Hematopoietic multipotent progenitor cell treated with erythropoietin and hydrocortisone succinate and interleukin-3 and kit ligand, for 6 days (in vitro differentiated cells): ENCODE measurements around the gene PRDM1.

ENCODE experiments used
- DNase-seq: peaks from one replicate; pipeline ENCODE4 v3.0.0-alpha.2; 2015

The PRDM1 gene

DNA sequence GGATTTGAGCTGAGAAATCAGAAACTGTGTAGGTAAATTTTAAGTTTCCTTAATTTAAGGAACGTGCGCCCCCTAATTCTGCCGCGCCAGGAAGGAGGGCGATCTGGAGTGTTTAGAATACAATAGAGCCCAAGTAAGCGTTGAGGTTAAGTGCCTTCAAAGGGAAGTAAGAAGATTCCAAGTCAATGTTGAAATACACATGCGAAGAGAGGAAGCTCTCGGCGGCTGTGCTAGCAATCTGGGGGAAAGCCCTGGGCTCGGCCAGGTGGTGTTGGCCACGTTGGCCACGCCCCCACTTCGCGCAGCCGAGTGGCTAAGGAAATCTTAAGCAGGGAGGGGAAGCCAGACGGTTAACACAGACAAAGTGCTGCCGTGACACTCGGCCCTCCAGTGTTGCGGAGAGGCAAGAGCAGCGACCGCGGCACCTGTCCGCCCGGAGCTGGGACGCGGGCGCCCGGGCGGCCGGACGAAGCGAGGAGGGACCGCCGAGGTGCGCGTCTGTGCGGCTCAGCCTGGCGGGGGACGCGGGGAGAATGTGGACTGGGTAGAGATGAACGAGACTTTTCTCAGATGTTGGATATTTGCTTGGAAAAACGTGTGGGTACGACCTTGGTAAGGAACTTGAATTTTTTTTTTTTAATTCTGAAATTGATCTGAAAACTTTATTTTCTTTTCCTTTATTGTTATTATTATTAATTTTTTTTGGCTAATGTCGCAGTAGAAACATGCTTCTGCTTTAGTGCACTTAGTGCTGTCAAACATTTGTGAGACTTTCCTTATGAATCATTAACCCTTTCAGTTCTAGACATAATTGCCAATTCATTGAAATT is at the start of gene PRDM1:
PRDM1 (plus strand) TSS at position 353 of the 830 bp plus-strand sequence; CDS start at position 571, 218 bp downstream.
- DNase-seq, result peak; percentile 84

DNA sequence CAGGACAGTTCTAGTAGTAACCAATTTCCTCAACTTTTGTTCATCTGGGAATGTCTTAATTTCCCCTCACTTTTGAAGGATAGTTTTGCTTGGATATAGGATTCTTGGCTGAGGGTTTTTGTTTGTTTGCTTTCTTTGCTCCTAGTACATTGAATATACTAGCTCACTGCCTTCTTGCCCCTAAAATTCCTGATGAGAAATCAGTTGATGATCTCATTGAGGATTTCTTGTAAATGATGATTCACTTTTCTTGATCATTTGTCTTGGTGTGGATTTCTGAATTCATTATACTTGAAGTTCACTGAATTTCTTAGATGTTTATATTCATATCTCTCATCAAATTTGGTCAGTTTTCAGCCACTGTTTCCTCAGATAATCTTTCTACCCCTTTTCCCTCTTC is 49.1 kb upstream of the PRDM1 start:
- DNase-seq, result no peak

DNA sequence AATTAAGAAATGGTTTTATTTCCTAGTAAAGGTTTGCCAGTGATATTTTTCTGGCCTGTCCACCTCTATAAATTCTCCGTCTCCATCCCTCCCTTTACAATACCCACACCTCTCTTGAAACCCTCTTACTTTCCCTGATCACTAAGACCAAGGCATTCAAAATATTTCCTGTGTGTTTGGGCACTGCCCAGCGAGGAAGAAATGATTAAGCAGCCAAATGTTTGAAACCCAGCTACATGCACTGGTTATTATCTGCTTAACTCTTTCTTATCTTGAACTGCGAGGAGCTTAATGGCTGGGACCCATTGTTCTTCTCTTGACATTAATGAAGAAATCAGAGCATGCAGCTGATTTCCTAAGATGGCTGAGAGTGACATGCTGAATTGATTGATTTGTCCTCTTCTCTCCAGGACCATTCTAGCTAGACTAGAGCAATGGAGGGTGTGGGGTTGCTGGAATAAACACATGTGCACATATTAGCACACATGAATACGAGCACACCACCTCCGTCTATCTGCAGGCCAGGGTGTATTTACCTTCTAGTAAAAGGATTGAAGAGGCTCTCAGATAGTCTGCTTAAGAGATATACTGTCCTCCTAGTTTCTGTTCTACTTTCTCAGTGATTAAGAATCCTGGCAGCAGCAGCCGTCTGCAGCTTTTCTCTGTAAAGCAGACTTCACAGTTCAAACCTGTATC is 46.1 kb upstream of the PRDM1 start:
- DNase-seq, result no peak

DNA sequence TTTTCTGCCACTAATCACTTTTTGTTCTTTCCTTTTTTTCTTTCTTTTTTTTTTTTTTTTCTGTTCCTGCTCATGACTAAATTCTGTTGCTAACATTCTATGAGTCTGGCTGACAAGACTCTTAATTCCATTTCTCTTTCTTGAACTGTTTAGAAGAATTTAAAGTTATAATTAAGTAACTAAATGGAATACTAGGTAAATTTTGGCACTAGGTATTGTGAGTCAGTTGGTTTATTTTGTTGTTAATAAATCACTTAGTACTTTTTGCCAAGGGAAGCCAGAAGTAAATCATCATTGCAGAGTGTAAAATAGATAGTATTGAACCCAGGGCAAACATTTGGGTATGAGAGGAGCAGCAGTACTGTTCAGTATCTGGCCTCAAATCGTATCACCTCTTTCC is 42.0 kb upstream of the PRDM1 start:
- DNase-seq, result no peak

DNA sequence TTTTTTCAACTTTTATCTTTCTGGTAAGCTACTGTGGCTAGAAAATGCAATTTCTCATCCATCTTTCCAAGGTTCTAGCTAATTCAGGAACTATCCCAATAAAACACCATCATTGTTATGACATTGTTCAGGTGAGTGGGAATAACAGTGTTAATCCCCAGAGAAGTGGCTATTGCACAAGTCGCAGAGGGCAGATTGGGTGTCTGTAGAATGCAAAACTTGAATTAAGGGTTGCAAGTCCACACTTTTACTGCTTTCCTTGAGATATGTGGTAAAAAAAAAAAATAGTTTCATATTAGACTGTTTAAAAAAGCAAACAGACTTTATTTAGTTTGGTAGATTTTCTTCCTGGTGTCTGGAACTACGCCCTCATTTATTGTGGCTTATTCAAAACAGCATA is 41.1 kb upstream of the PRDM1 start:
- DNase-seq, result no peak

DNA sequence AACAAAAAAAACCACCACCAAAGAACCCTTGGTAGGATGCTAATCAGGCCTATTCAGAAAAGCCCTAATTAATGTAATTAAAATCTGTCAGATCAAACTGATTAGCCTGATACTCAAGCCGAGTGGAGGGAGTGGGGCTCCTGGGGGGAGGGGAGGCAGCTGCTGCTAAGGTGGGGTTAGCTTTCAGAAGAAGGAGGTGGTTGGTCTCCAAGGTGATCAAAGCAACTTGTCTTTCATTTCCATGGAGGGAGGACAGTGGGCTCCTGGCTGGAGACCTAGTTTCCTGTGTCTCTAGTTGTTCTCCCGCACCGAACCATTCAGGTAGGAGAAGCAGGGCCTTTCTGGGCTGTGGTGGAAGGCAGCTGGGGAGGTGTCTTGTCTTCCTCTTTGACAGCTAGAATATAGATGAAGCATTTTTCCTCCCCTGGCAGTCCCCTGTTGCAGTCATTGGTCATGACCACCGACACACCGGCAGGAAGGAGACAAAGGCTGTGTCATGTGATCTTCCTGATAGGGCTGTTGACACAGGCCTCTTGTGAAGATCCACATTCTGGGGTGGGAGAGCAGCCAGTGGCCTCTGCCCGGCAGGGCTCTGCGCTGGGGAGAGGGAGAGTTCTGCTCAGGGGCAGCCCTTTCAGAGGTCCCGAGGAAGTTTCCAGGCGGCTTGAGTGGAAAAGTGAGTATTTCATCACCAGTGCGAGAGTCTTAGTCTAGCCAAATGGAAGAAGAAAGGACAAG is 39.9 kb upstream of the PRDM1 start:
- no peak for DNase-seq

DNA sequence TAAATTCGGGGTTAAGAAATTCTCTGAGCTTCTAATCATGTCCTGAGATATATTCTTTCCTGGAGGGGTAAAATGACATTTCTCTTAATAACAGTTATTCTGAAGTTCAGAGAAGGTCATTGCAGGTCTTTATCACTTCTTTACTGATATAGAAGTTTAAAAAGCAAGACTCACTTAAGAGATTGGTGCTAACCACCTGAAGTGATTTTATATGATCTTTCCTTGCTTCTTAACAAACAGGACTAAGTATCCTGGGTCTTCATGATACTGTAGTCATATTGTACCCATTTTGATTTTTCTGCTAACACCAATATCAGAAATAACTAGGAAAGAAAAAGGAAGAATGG is 39.3 kb upstream of the PRDM1 start:
- no peak for DNase-seq

DNA sequence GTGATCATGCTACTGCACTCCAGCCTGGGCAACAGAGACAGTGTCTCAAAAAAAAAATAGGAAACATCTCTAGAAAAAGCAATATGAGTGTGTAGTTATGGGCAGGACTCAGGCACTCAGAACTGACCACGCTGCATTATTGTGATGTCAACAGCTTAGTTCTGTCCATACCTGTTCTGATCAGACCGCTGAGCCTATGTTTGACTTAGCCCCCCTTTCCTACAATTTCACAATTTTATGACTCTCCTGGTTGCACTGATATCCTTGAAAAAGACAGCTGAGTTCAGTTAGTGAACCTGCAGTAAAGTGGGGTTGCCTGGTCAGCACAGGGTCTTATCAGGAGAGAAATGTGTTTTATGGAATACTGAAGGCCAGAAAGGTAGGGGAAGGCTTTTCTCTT is 37.8 kb upstream of the PRDM1 start:
- no peak for DNase-seq

DNA sequence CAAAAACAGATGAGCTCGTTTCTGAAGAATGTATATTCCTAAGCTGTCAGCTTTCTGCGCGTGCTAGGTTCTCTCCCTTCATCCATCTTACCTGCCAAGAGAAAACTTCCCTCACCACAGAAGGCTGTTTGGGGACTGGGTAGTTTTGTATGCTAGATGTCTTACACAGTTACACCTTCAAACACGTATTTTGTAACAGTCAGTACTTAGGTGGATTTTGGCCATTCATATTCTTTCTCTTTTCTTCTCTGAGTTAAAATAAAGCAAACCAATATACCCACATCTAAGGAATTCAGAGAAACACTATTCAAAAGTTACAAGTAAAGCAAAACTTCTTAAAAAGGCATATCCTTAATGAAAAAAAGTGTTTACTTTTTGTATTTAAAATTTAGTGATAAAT is 35.6 kb upstream of the PRDM1 start:
- DNase-seq, result no peak

DNA sequence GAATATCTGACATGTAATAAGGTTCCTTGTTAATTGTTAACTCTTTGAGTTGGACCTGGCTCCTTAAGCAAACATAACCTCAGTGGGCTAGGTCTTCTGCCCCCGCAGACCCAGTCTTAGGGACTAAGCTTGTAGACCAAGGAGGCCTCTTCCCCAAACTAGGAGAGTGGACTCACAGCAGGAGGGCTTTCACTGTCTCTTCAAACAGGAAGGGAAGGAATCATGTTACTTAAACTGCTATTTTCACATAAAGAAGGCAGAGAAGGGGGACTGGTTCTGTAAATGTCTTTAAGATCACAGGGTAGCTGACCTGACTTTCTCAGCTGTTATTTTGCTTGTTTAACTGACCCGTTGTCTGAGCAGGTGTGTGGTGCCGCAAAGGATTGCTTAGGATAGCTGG is 34.9 kb upstream of the PRDM1 start:
- no peak for DNase-seq

DNA sequence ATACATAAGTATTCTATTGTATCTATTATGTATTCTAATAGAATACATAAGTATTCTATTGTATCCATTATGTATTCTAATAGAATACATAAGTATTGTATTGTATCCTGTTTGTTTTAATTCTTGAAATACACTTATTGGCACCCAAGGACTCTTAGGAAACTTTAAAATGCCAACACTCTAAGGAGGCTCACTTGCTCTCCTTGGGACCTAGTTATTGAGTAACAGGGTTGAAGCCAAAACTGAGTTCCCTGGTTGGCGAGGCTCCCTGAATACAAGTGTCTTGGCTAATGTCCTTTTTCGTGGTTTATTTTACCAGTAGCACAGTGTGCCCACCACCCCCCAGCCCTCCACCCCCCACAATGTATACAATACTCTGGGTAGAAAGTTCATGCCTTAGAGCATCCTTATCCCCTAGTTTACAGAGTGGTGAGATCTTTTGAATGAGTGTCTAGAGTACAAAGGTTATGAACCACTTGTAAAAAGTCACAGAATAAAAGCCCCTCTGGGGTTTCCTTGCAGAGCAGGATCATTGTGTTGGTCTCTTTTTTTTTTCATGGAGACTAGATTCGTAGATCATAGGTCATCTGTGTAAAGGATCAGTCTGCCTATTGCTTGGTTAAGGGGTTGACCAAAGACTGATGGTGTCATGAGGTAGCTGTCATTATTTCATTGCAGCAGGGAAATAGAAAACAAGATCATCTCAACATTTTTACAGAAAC is 32.5 kb upstream of the PRDM1 start:
- DNase-seq, result no peak

DNA sequence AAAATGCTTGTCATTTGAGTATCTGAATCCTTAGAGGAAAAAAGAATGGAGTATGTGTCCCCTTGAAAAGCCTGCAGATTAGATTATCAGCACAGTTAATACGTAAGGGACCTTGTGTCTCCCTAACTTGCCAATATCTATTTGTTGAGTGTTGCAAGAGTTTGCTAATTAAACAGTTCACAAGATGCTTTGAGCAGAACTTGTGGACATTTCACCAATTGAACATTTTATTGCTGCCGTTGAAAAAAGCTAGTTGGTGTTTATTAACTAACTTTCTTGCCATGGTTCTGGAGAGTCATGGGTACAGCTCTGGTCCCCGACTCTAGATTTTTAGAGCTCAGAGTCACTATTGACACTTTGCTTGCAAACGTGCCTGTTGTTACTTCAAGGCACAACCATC is 30.6 kb upstream of the PRDM1 start:
- no peak for DNase-seq

DNA sequence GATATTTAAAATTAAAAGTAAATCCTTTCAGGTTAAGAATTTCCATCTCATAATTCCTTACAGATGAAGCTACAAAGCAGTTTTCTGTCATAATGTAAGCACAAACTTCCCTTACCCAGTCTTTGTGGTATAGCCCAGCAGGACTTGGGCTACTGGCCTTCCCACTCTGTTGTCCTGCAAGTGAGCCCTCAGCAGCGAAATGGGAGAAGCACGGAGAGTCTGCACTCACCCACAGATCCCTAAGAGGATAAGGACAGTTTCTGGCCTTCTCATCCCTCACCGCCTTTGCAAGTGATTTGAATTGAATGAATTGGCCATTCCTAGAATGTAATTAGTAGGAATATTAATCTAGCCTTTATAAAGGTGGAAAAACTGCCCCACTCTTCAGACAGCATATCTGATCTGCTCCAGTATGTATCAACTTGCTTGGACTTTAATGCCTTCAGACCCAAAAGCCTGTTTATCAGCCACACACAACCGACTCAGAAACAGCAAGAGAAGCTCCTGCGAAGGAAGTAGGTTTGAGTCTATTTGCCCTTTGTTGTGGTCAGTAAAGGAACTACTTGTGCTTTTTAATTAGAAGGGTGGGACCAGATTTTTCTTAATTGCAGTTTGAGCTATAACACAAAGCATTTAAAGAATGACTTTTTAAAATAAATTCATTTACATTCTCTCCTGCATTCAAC is 29.9 kb upstream of the PRDM1 start:
- no peak for DNase-seq

DNA sequence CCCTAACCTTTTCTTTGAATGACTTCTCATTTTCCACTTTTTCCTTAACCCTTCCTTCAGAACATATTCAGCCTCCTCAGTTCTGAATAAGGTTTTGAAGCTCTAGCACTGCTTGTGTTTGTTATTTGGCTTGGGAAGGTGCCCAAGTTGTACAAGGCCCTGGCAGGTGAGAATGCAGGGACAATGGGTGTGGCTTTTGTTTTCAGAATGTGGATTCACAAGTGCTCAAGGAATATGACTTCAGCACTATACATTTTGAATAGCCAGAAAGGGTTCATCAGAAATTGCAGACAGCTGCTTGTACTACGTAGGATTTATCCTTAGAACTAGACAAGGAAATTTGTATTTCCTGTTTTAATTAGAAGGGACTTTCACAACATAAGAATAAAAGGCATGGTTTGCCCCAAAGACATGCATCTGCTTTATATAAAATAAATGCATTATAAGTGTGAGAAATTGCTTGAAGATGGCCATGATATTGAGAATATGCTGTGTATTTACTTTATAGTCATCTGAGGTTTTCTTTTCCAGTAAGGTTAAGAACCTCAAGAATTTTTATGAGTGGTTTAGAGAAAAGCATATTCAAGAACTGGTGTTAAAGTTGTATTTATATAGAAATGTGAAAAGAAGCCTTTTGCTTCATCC is 29.3 kb upstream of the PRDM1 start:
- DNase-seq, result no peak

DNA sequence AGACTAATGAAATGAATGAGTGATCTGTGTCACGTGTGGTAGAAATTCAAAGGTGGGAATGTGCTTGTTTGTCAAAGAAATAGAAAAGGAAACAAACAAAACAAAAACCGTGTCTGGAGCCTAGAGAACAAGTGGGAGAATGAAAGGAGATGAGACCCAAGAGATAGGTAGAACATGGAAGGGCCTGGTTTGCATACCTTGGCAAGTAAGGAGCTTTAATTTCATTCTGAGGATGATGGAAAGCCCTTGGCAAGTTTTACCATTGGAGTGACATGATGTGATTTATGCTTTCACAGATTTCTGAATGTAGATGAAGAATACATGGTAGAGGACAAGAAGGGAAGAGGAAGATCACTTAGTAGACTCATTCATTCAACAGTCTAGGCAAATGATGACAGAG is 26.8 kb upstream of the PRDM1 start:
- no peak for DNase-seq

DNA sequence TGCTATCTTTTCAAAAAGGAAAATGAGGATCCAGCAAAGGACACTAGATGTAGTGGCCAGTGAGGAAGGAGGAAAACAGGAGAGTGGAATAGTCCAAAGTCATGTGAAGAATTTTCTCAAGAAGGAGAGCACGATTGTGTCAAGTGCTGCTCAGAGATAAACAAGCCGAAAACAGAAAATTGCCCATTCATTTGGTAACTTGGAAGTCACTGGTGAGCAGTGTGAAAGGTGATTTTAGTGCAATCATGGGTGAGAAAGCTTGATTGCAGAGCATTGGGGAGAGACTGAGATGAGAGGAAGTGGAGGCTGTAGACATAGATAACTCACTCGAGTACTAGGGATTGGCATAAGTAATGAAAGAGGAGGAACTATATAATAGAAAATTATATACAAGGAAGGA is 26.0 kb upstream of the PRDM1 start:
- no peak for DNase-seq

DNA sequence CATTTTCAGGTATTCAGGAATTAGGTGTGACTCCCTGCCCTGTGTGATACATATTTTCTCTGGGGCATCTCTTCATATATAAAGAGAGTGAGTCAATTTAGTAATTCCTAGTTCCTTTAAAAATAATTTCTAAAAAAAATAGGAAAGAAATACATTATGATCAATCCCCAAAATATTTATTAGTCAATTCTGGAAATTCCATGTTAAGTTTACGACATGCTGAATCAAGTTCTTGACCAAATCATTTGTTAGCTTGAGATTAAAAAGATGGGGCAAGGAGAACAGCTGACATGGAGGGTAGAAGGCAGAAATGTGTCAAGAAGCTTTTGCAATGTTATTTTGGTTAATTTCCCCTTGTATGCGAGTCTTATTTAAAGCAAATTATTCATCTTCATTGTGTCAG is 22.7 kb upstream of the PRDM1 start:
- DNase-seq, result no peak

DNA sequence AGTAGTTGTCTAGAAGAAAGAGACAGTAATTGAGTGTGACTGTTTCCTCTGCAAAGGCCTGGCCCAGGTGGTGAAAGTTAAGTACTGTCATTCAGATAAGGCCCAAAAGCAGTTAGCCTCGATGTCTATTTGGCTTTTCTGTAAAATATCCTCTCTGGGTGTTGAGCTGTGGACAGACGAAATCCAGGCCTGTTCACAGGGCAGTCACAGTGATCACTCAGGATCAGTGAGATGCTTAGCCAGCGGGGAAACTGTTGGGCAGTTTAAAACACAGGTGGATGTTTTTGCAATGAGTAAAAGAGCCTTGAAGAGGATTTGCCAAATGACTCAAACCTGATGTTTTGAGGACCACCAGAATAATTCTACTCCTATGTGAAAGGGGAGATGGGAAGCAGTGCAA is 22.0 kb upstream of the PRDM1 start:
- DNase-seq, result no peak

DNA sequence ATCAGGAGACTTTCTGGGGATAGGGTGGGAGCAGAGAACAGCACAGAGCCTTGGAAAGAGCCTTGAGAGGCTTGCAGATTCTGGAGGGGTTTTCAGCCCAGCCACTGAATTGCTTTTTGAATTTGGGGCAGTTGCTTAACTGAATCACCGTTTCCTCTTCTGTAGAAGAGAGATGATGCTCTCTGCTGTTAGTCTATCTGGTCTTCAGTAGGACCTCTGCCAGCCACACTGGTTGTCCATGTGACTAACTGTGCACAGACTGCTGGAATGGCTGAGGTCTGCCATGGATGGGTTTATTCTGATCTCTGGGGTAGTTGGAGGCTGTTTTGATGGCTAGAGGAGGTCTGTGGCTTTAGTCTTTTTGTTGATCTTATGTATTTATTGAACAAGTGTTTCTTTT is 21.4 kb upstream of the PRDM1 start:
- no peak for DNase-seq

DNA sequence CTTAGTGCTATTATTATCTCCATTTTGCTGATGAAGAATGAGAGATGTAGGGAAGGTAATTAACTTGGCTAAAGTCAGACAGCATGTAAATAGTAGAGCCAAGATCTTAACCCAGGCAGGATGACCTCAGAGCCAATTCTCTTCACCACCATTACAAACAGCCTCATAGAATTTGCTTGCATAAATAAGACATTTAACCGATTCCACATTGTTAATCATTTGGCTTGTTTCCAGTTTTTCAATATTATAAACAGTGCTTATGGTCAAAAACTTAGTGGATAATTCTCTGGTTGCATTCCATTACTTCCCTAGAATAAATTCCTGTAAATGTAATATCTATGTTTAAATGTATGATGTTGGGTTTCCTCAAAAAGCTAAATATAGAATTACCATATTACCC is 19.1 kb upstream of the PRDM1 start:
- DNase-seq, result no peak

DNA sequence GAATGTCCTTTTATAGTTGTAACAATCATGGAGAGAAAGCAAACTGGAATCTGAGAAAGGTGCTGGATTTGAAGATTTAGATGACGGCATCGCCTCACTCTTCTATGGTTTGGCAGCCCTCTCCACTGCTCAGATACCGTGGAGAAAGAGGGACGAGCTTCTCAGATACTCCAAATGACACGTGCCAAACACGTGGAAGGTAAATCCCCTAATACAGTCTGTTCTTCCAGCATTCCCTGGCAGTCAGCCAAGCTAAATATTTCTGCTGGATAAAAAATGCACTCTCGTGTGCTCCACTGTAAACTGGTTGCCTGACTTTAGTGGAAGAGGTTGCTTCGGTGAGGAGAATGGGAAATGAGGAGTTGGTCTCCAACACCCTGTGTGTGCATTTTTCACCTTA is 16.7 kb upstream of the PRDM1 start:
- no peak for DNase-seq

DNA sequence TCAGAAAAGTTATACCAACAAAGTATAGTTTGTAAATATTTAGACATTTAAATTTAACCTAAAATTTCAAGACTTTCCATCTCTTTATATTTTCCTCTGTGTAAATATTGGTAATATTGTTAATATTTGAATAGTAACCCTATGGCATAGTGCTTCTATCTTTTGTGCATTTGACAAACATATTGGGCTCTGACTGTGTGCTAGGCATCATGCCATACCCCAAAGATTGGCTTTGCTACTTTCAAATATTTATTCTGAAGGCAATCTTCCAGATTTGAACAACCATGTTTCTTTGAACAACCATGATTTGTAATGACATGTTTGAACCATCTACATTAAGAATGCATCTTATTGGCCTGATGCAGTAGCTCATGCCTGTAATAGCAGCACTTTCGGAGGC is 15.5 kb upstream of the PRDM1 start:
- no peak for DNase-seq
